HEK293T (cell line): ENCODE results near the gene DBH.

ENCODE experiments used
- ARNT ChIP-seq: fragments of 450-650 bp; IDR thresholded peaks from 2 replicates; pipeline ENCODE4 v1.6.1; 2017; ENCODE audit warnings: mild to moderate bottlenecking
- BHLHE40 ChIP-seq: fragments of 450-650 bp; IDR thresholded peaks from 2 replicates; pipeline ENCODE4 v1.6.1; 2016; ENCODE audit warnings: mild to moderate bottlenecking, moderate library complexity, borderline replicate concordance
- ELF4 ChIP-seq: fragments of 450-650 bp; IDR thresholded peaks from 2 replicates; pipeline ENCODE4 v1.6.1; 2017; ENCODE audit warnings: antibody characterized with exemption
- FOXA1 ChIP-seq: fragments of 450-650 bp; IDR thresholded peaks from 2 replicates; pipeline ENCODE4 v1.6.1; 2016; ENCODE audit warnings: mild to moderate bottlenecking
- FOXK2 ChIP-seq: fragments of 450-650 bp; IDR thresholded peaks from 2 replicates; pipeline ENCODE4 v1.6.1; 2016; ENCODE audit warnings: mild to moderate bottlenecking
- FOXM1 ChIP-seq: fragments of 450-650 bp; IDR thresholded peaks from 2 replicates; pipeline ENCODE4 v1.6.1; 2017; ENCODE audit warnings: mild to moderate bottlenecking, borderline replicate concordance
- HDGF ChIP-seq: fragments of 450-650 bp; IDR thresholded peaks from 2 replicates; pipeline ENCODE4 v1.6.1; 2017; ENCODE audit warnings: antibody characterized with exemption, borderline replicate concordance
- L3MBTL2 ChIP-seq: fragments of 450-650 bp; conservative IDR thresholded peaks from 2 replicates; pipeline ENCODE4 v1.6.1; 2016; ENCODE audit warnings: mild to moderate bottlenecking
- NFRKB ChIP-seq: fragments of 450-650 bp; IDR thresholded peaks from 2 replicates; pipeline ENCODE4 v1.6.1; 2016; ENCODE audit warnings: mild to moderate bottlenecking, moderate library complexity
- PKNOX1 ChIP-seq: fragments of 450-650 bp; IDR thresholded peaks from 2 replicates; pipeline ENCODE4 v1.6.1; 2016
- SP1 ChIP-seq: fragments of 450-650 bp; IDR thresholded peaks from 2 replicates; pipeline ENCODE4 v1.6.1; 2017
- SUZ12 ChIP-seq: fragments of 450-650 bp; IDR thresholded peaks from 2 replicates; pipeline ENCODE4 v1.6.1; 2016; ENCODE audit warnings: mild to moderate bottlenecking
- TARDBP ChIP-seq: fragments of 450-650 bp; IDR thresholded peaks from 2 replicates; pipeline ENCODE4 v1.6.1; 2016

DNA sequence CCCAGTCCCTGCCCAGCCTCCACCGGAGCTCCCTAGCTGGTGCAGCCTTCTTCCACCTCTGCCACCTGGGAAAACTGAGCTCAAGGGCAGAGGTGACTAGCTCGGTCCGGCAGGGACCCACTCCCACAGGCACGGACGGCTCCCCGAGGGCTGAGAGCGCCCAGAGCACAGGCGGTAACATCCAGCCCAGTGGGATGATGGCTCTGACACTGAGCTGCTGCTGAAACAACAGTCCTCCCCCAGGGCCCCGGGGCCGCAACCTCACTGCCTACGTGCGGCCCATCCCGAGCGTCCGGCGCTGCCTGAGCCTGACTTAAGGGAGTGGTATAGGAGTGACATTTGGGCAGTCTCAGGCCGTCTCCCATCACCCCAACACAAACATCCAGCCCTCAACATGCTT lies 30.7 kb upstream of the DBH start:
- TF ChIP-seq NFRKB (no peak), FOXK2 (no peak), BHLHE40 (no peak), FOXM1 (no peak), FOXA1 (no peak), HDGF (no peak), ARNT (no peak), ELF4 (no peak), SP1 (no peak), PKNOX1 (no peak), TARDBP (no peak), L3MBTL2 (no peak), SUZ12 (no peak)
